Left cardiac atrium (tissue), 4 donors: ENCODE measurements around the gene FAM241A. TPM values are rescaled to one million over a fixed set of nuclear protein-coding genes. Genes with fewer than 3 reads are reported as not detected.
"Not testable (repeated sequence)": the region's sequence is repeated elsewhere in the genome, so short reads cannot be mapped to it uniquely, and the experiment has no call there.

Source experiments
- ATAC-seq, 2 donors: fragments of 200-7000 bp; cut with Tn5 transposase; one replicate each; pipeline ENCODE4 v1.9.1; 2020; ENCODE audit warnings: mild to moderate bottlenecking in 2 of 2, moderate library complexity in 2 of 2
- DNase-seq: peaks from one replicate; pipeline ENCODE4 v3.0.0-alpha.2; 2020
- intact Hi-C, 2 donors: fragments of 100-400 bp; cut with DNase I; formaldehyde crosslinking; loops; one replicate each; pipeline versions ENCODE4 v1.14.1 to v1.15.1; 2022 to 2023
- total RNA-seq, 2 donors: library from RNA; stranded (reverse); fragmentation: NEBNext Ultra II Directional; extraction: Animal tissue kit (Norgen Biotek cat#: 25700); gene quantifications; one replicate each; pipeline ENCODE4 v1.2.1, GENCODE V29; 2021
- donor health status: DM: no; HTN: yes; CAD: no.
- donor health status: DM: no; HTN: yes; CAD: no; lungs with severe emphysema.
- donor health status: DM: yes; HTN: yes; CAD: no.
- donor health status: Dilated cardiomyopathy.

FAM241A gene
- total RNA-seq, 2 donors from 2014 or later = 5.0 to 7.7 TPM

GRCh38 chr4:112167794-112168193 is 22.5 kb downstream of the FAM241A start:
- intact Hi-C loops = no loop called here
- no peak for ATAC-seq
- DNase-seq = no peak

DNA sequence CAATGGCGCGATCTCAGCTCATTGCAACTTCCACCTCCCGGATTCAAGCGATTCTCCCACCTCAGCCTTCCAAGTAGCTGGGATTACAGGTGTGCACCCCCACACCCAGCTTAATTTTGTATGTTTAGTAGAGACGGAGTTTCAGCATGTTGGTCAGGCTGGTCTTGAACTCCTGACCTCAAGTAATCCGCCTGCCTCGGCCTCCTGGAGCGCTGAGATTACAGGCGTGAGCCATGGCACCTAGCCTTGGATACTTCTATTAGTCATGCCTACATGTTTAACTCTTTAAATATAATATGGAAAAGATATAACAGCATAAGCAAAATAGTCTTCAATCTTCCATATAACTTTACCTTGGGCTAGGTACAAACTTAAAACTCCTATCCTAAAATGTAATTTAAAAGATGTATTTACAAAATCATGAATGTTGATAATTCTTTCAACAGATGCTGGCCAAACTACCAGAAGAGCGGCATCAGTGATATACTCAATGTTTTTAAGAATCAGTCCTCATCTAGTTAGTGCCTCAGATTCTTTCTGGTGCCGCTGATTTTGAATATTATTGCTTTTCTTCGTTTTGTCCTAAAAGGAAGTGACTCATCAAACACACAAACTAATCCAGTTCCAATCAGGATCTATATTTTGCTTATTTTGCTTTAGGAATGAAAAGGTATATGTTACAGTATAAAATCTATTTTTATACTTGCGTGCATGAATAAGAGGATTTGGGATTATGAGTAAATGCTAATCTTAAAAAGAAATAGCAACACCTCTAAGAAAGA is 23.7 kb downstream of the FAM241A start:
- intact Hi-C loops = no loop called here
- DNase-seq (no peak), ATAC-seq (no peak)

- no peak for DNase-seq
- peak in 1 of 2 donors; percentile 89 for ATAC-seq
- intact Hi-C loops = no loop called here
Measured at GRCh38 chr4:112170451-112170993, 25.3 kb downstream of the FAM241A start.

DNA sequence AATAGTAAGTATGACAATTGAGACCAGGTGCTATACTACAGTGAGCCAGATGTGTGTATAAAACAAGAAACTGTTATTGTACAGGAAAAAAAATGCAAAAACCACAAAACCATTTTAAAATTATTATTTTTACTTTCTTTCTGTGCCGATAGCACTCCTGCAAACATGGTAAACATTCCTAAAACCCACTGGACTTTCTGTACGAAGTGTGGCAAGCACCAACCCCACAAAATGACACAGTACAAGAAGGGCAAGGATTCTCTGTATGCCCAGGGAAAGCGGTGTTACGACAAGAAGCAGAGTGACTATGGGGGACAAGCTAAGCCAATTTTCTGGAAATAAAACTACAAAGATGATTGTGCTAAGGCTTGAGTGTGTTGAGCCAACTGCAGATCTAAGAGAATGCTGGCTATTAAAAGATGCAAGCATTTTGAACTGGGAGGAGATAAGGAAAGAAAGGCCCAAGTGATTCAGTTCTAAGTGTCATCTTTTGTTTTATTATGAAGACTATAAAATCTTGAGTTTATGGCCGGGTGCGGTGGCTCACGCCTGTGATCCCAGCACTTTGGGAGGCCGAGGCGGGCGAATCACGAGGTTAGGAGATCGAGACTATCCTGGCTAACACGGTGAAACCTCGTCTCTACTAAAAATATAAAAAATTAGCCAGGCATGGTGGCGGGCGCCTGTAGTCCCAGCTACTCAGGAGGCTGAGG is 26.0 kb downstream of the FAM241A start:
- DNase-seq, intact Hi-C loops, ATAC-seq: not testable (repeated sequence)

- intact Hi-C loops = no loop called here
- DNase-seq (no peak), ATAC-seq (no peak)
Measured at GRCh38 chr4:112172180-112172579, 26.9 kb downstream of the FAM241A start.

DNA sequence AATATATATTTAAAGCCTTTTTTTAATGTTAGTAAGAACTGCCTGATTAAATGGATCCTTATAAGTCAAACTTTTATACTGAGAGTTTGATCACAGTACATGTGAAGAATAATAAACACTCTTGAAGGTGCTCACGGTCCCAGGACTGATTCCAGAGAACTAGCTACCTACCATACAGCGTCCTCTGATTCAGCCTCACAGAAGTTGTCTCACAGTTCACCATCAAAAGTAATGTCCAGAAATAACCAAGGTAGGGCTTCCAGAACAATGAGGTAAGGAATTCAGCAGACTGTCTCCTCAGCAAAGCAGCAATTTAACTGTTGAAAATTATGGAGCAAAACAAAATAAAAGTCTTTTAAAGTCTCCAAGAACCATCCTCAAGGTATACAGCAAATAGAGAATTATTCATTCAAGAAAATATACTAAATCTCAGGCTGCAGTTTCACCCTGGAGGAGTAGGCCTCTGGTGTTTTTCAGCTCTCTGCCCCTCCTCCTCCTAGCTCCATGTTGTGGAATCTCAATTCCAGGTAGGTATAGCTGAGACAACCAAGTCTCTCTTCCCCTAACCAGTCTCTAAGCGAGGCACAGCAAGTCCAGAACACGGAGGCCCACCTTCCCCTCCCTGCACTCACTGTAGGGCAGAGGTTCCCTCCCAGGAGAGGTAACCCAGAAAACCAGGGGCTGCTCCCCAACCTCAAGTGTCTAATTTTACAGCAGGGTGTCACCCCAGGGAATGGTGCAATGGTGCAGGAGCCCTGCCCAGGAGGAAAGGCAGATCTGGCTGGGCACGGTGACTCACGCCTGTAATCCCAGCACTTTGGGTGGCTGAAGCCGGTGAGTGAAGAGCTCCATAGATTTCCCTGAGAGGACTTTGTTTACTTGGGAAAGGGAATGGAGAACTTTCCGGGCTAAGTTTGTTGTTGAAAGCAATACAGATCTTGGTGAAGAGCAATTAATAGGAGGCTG is 28.6 kb downstream of the FAM241A start:
- ATAC-seq (peak in 1 of 2 donors; percentile 73), DNase-seq (no peak)
- intact Hi-C loops = no loop called here

GRCh38 chr4:112175840-112176239 is 30.6 kb downstream of the FAM241A start:
- DNase-seq = no peak
- intact Hi-C loops = no loop called here
- no peak for ATAC-seq

- no peak for DNase-seq
- no peak for ATAC-seq
- intact Hi-C loops = no loop called here
Measured at GRCh38 chr4:112176596-112176995, 31.3 kb downstream of the FAM241A start.

GRCh38 chr4:112178741-112179140 is 33.5 kb downstream of the FAM241A start:
- DNase-seq, ATAC-seq, intact Hi-C loops: not testable (repeated sequence)

GRCh38 chr4:112181358-112182000 is 36.2 kb downstream of the FAM241A start:
- no peak for DNase-seq
- intact Hi-C loops = no loop called here
- ATAC-seq = no peak

DNA sequence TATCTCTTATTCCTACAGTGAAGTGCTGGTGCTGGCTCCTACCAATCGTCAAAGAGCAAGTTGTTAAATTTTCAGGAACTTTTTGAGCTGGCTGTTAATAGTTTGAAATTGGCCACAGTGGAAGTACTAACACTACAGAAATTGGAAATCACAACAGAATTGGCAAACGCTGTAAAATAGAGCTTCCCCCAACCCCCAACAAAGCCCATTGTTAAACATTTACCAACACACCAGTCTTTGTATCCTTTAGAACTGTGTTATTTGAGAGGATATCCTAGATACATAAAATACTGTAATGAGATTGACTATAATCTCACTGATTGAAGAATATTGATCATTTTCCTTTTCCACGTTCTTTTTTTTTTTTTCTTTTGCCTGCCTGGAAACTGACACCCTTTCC is 37.4 kb downstream of the FAM241A start:
- intact Hi-C loops = no loop called here
- no peak for ATAC-seq

DNA sequence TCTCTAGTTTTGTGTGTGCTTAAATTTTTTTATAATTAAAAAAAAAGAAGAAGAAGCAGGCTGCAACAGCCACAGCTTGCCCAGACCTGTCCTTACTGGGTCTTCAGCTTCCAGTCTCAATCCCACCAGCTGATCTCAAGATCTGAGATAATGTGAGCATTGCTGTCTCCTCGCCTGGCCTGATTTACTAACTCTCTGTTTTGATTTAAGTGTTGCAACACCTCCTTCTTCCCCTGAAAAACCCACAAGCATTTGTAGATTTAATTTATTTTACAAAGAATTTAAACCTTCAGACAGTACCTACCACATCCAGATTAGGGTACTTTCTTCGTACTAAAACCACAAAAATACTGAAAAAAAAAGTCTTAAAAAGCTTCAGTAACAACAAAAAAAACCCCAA is 38.0 kb downstream of the FAM241A start:
- intact Hi-C loops = no loop called here
- ATAC-seq (no peak), DNase-seq (no peak)

More for the DNA sequence above, 37.4 kb downstream of the FAM241A start:
- DNase-seq = no peak

DNA sequence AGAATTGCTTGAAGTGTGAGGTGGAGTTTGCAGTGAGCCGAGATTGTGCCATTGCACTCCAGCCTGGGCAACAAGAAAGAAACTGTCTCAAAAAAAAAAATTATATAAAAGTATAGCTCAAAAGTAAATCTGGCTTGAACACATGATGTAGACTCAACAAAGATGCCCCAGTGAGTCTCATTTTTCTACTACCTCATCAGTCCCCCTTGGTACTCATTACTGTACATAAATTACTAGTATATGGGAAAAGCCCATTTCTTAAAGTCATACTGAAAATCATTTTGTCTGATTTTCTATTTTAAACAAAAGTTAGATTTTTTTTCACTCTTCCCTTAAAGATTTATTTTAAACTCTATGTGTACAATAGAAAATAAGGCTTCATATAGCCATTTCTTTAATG is 39.2 kb downstream of the FAM241A start:
- ATAC-seq = no peak
- intact Hi-C loops = no loop called here
- no peak for DNase-seq

- ATAC-seq = no peak
- intact Hi-C loops = no loop called here
- DNase-seq = no peak
Measured at GRCh38 chr4:112185334-112185733, 40.1 kb downstream of the FAM241A start.

DNA sequence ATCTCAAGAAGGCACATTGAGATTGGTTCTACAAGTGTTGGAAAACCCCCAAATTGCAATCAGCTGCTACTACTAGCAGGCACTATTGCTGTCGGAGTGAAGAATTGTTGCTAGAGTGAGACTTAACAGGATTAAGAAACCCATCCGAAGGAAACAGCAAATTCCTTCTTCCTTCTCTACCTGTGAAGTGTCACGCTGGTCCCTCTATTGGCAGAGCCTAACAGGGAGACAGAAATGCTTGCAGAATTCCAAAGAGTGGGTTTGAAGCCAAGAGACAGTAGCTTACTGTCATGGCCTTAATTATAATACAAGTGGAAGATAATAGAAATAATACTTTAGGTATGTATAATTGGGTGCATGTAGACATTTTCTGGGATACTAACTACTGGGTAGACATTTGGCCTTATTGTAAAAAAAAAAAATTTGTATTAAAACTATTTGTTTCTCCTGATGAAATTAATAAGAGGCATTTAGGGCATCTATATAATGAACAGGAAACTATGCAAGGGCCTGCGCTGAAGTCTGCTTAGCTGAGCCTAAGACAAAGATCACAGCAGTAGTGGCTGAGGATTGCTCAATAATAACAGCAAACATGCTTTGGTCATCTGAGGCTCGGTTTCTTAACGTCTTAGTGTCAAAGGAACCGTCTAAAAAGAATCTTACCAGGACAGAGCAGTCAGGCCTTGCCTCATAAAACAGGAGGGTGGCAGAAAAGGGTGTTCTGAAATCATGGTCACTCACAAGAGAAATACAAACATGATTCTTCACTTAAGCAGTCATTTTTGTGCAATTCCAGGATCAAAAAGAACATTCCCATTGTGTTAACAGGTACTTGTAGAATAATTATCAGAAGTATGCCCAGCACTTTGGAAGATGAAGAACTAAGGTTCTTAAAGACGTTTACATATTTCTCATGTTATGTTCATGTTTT is 40.8 kb downstream of the FAM241A start:
- ATAC-seq = no peak
- intact Hi-C loops = no loop called here
- no peak for DNase-seq

- ATAC-seq (no peak), DNase-seq (no peak)
- intact Hi-C loops = no loop called here
Measured at GRCh38 chr4:112189754-112190153, 44.5 kb downstream of the FAM241A start.

GRCh38 chr4:112190684-112191083 is 45.4 kb downstream of the FAM241A start:
- no peak for DNase-seq
- ATAC-seq = no peak
- intact Hi-C loops = no loop called here

GRCh38 chr4:112196461-112196860 is 51.2 kb downstream of the FAM241A start:
- no peak for DNase-seq
- no peak for ATAC-seq
- intact Hi-C loops = no loop called here
